Duodenal mucosa (tissue), 2 donors: ENCODE data around the gene SNX33.

Source experiments
- H3K27ac ChIP-seq: one replicate; pipeline ENCODE4 v1.7.0; 2013; ENCODE audit warnings: low read depth, low read length
- H3K27me3 ChIP-seq, 2 donors: one replicate each; pipeline ENCODE4 v1.7.0; 2013; ENCODE audit warnings: low read length in 2 of 2, control low read depth in 1 of 2; ENCODE audit not compliant: insufficient read depth in 2 of 2, control insufficient read depth in 1 of 2
- H3K36me3 ChIP-seq, 2 donors: one replicate each; pipeline ENCODE4 v1.7.0; 2013; ENCODE audit warnings: low read length in 2 of 2, control low read depth in 1 of 2; ENCODE audit not compliant: insufficient read depth in 2 of 2, control insufficient read depth in 1 of 2
- H3K4me1 ChIP-seq, 2 donors: one replicate each; pipeline ENCODE4 v1.7.0; 2013; ENCODE audit warnings: low read length in 2 of 2, control low read depth in 1 of 2; ENCODE audit not compliant: insufficient read depth in 2 of 2, control insufficient read depth in 1 of 2
- H3K4me3 ChIP-seq, 2 donors: one replicate each; pipeline ENCODE4 v1.7.0; 2013; ENCODE audit warnings: low read length in 2 of 2, low read depth in 1 of 2
- H3K9ac ChIP-seq, 2 donors: one replicate each; pipeline ENCODE4 v1.7.0; 2013; ENCODE audit warnings: low read length in 2 of 2, low read depth in 1 of 2
- H3K9me3 ChIP-seq, 2 donors: one replicate each; pipeline ENCODE4 v1.7.0; 2013; ENCODE audit warnings: low read length in 2 of 2, control low read depth in 1 of 2; ENCODE audit not compliant: control insufficient read depth in 1 of 2

SNX33 gene

DNA sequence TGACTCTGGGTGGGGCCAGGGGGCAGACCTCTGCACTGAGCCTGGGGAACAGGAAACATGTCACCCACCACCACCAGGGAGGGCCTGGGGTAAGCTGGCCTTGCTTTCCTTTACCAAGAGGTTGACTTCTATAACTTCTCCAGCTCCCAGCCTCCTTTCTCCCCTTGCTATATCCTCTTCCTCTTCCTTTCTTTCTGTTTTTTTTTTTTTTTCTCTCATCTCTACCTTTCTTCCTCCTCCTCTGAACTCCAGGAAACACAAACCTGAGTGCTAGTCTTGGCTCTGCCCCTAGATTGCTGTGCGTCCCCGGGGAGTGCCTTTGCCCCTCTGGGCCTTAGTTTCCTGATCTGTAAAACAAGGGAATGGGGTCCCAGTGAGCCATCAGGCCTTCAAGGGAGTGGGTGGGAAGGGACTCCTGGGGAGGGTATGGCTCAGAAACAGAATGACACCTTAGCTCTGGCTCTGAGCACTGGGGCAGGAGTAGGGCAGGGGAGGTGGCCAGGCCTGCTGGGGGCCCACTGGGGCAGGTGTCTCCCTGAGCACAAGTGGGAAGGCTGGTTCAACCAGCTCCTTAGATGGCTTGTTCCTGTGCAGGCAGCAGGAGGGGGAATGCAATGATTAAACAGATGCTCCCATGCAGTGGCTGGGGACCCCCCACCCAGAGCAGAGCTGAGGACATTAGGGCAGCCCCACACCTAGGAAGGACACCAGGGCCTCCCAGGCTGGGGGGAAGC is 4.3 kb downstream of the SNX33 start:
- Histone ChIP-seq H3K36me3 (peaks cover 4 to 27% of the 10 kb centered on the region in 2 donors), H3K27ac (no peak overlapping the region), H3K9me3 (no peaks in the 10 kb centered on the region), H3K4me1 (peaks cover 46 to 65% of the 10 kb centered on the region in 2 donors), H3K27me3 (no peaks in the 10 kb centered on the region), H3K4me3 (peak overlapping the region; percentile 62 to 97), H3K9ac (peak overlapping the region; percentile 44 to 60)

DNA sequence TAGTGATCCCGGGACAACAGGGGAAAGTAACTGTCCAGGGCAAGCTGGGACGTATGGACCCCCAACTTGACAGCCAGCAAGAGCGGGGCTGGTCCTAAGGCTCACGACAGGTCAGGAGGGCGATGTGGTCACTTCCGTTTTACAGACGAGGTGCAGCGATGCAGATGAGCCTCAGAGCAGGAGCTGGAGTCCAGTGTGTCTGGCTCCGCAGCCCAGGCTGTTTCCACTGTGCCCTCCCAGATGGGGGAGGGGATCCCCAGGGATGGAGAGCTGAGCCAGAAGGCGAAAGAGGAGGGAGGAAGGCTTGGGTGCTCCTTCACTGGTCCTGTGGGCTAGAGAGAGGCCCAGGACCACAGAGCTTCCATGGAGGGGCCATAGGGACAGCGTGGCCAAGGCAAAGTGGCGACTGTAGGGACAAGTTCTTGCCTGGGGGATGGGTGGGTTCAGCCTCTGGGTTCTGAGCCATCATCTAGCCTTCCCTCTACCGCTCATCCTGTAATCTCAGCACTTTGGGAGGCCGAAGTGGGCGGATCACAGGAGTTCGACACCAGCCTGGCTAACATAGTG is 5.7 kb downstream of the SNX33 start:
- Histone ChIP-seq H3K4me3 (no peak overlapping the region), H3K9me3 (no peaks in the 10 kb centered on the region), H3K4me1 (peaks cover 45 to 64% of the 10 kb centered on the region in 2 donors), H3K27ac (no peak overlapping the region), H3K9ac (no peak overlapping the region), H3K27me3 (no peaks in the 10 kb centered on the region), H3K36me3 (peaks cover 4 to 38% of the 10 kb centered on the region in 2 donors)

DNA sequence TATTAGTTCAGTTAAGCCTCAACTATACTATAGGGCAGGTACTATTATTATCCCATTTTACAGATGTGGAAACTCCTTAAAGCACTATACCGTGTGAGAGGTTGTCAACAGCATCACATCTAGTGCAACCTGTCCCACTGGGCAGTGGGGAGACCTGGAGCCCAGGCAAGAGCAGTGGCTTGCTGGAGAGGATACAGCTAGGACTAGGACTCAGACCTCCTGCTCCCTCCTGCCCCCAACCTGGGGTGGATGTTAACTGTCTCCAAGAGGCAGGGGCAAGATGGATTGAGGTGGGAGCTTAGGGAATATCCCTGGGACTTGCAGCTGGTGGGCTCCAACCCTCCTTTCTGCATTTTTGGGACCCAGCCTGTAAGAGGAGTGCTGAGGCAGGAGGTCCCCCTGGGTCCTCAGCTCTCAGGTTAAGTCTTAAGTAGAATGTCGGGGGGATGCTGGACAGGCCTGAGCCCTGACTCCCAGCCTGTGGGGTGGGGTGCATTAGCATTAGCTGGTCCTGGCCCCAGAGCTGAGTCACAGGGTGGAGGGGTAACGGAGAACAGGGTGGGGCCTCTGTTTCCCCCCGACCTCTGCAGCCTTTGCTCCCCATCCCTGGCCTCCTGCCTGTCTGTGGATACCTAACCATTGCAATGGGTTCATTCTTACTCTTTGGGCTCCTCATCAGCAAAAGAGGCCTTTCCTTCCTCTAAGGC is 6.6 kb downstream of the SNX33 start:
- Histone ChIP-seq H3K9me3 (no peaks in the 10 kb centered on the region), H3K4me3 (no peak overlapping the region), H3K27ac (no peak overlapping the region), H3K36me3 (peaks cover 4 to 37% of the 10 kb centered on the region in 2 donors), H3K9ac (no peak overlapping the region), H3K27me3 (no peaks in the 10 kb centered on the region), H3K4me1 (peaks cover 39 to 59% of the 10 kb centered on the region in 2 donors)

DNA sequence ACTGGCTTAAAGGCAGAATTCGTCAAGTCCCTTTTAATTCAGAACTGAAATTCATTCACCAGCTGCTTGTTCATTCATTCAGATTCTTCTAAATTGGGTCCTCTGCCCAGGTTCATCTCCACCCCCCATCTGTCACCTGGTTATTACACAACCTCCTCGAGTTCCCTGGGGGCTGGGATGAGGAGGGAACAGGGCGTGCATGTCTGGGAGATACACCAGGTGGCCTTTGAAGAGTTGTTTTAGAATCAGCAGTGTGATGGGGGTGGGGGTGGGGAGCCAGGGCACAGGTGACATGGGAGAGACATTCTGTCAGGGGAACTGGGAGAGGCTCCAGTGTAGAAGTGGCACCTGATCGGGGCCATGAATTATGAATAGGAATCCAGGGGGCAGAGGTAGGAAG is 8.2 kb downstream of the SNX33 start:
- Histone ChIP-seq H3K36me3 (peaks cover 8 to 26% of the 10 kb centered on the region in 2 donors), H3K27ac (no peak overlapping the region), H3K4me1 (peaks cover 43 to 53% of the 10 kb centered on the region in 2 donors)

DNA sequence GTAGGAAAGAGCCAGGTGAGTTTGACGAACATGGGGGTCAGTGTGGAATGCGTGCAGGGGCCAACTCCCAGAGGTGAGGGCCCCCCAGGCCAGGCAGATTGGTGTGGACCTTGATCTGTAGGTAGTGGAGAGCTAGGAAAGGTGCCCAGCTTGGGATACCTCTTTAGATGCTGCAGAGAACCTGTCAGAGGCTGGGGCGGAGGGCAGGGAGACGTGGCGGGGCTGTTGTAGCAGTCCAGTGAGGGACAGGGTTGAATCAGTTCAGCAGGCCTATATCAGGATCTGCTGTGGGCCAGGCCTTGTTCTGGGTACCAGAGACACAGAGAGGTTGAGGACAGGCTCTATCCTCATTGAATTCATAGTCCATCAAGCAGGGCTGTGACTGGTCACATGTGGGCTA is 8.6 kb downstream of the SNX33 start:
- Histone ChIP-seq H3K36me3 (peaks cover 8 to 24% of the 10 kb centered on the region in 2 donors), H3K9me3 (no peaks in the 10 kb centered on the region), H3K4me3 (no peak overlapping the region), H3K27ac (no peak overlapping the region), H3K27me3 (no peaks in the 10 kb centered on the region), H3K4me1 (peaks cover 39 to 50% of the 10 kb centered on the region in 2 donors), H3K9ac (no peak overlapping the region)

More for the DNA sequence above, 8.2 kb downstream of the SNX33 start:
- H3K27me3 ChIP-seq, result no peaks in the 10 kb centered on the region
- no peak overlapping the region for H3K4me3 ChIP-seq
- no peak overlapping the region for H3K9ac ChIP-seq
- no peaks in the 10 kb centered on the region for H3K9me3 ChIP-seq

DNA sequence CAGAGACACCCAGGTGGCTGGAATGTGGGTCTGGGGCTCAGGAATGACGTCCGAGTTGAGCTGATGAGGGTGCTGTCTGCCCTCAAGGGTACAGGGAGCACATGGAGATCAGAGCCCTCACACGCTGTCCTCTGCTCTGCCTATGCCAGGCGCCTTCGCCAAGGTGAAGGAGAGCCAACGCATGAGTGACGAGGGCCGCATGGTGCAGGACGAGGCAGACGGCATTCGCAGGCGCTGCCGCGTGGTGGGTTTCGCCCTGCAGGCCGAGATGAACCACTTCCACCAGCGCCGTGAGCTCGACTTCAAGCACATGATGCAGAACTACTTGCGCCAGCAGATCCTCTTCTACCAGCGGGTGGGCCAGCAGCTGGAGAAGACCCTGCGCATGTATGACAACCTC is 9.1 kb downstream of the SNX33 start:
- H3K4me1 ChIP-seq, result peaks cover 38 to 49% of the 10 kb centered on the region in 2 donors
- H3K9me3 ChIP-seq, result no peaks in the 10 kb centered on the region
- no peak overlapping the region for H3K4me3 ChIP-seq
- H3K9ac ChIP-seq, result no peak overlapping the region
- H3K27me3 ChIP-seq, result no peaks in the 10 kb centered on the region
- peaks cover 8 to 24% of the 10 kb centered on the region in 2 donors for H3K36me3 ChIP-seq
- H3K27ac ChIP-seq, result no peak overlapping the region

DNA sequence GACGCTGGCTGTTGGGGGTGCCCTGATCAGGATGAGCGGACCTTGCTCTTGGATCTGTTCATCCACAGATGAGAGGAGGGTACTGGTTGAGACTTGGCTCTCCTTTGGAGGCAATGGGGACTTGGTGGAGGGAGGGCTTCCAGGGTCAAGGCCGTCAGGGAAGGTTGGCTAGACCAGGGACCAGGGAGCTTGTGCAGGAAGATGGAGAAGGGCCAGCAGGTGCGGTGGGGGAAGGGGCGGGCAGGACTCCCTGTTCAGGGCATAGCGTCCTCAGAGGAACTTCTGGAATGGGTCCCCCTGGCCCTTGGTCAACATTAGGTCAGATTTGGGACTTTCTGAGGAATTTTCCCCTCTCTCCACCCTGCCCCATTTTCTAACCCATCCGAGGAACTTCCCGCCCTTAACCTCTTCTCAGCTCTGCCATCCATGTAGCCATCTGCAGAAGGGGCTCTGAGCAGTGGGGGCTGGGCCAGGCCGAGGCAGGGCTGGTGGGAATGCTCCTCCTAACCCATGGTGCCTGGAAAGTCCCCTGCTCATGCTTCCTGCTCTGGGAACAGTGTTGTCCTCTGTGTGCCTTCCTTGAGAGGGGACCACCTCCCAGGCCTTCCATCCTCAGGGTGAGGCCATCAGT is 11.5 kb downstream of the SNX33 start:
- Histone ChIP-seq H3K9ac (no peak overlapping the region), H3K36me3 (peaks cover 8 to 22% of the 10 kb centered on the region in 2 donors), H3K27ac (no peak overlapping the region), H3K27me3 (no peaks in the 10 kb centered on the region), H3K4me1 (peaks cover 42 to 46% of the 10 kb centered on the region in 2 donors), H3K4me3 (no peak overlapping the region), H3K9me3 (no peaks in the 10 kb centered on the region)

DNA sequence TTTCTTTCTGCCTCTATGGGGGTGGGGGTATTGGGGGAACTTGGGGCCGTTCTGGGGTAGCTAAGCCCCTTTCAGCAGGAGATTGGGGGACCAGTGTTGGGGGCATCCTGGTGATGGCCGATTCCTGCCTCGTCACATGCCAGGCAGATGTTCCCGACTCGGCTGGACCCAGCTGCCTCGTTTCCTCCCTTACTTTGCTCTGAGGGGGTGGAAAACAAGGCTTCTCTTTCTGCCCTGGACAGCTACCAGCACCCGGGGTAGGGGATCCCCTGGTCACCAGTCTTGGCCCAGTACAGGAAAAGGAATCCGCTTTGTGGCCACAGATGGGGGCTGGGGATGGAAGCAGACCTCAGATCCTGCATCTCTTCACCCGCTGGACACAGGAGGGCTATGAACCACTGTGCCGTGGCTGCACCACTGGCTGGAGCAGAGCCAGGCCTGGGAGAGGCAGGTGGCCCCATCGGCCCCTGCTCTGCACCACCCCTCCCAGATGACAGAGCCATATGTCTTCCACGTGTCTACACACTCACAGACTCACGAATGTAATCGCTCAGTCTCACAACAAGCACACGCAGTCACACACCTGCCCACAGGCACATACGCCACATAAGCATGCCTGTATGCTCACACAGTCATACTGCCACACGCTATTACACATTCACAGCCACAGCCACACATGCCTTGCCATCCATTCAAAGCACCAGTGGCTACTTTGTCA is 12.4 kb downstream of the SNX33 start:
- Histone ChIP-seq H3K27ac (no peak overlapping the region), H3K36me3 (peaks cover 8 to 20% of the 10 kb centered on the region in 2 donors), H3K4me1 (peaks cover 42 to 47% of the 10 kb centered on the region in 2 donors), H3K27me3 (no peaks in the 10 kb centered on the region), H3K9me3 (no peaks in the 10 kb centered on the region), H3K9ac (no peak overlapping the region), H3K4me3 (no peak overlapping the region)

DNA sequence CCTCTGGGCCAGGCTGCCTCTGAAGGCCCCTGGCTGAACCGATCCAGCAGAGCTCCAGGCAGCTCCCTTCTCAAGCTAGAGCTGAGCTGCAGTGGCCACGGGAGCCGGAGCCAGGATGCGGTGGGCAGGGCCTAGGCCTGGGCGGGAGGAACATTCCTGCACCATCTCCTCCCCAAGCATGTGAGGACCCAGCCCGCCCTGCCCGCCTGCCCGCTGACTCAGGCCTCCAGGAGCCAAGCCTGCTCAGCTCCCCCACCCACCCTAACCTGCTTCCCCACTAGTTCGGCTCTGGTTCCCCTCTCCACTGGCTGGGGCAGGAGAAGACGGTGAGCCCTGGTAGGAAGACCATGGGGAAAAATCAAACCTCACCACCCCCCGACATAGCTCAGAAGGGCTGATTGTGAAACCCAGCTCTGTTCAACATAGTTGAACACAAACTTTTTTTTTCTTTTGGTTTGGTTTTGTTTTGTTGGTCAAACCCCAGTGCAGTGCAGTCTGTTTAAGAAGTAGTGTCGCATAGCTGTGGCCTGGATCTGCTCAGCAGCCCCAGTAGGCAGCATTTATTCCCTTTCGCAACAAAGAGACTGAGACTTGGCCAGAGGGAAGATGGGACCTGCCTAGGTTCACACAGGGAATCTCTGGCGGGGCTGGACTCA is 13.5 kb downstream of the SNX33 start:
- Histone ChIP-seq H3K9ac (peak overlapping the region in 1 of 2 donors; percentile 23), H3K27ac (peak overlapping the region; percentile 57), H3K4me3 (no peak overlapping the region), H3K4me1 (peaks cover 40 to 45% of the 10 kb centered on the region in 2 donors), H3K9me3 (no peaks in the 10 kb centered on the region), H3K27me3 (no peaks in the 10 kb centered on the region), H3K36me3 (peaks cover 8 to 20% of the 10 kb centered on the region in 2 donors)
